VCaP (cell line): ENCODE measurements around the gene PARD3B.

Experiments used
- H3K27ac ChIP-seq: fragments of 450-650 bp; 2 replicates; pipeline ENCODE4 v1.5.1; 2017
- TF ChIP-seq, protein P1 (sequence below): fragments of 450-650 bp; conservative IDR thresholded peaks from 2 replicates; pipeline ENCODE4 v1.5.1; 2017; ENCODE audit warnings: mild to moderate bottlenecking, moderate library complexity

Gene PARD3B

DNA sequence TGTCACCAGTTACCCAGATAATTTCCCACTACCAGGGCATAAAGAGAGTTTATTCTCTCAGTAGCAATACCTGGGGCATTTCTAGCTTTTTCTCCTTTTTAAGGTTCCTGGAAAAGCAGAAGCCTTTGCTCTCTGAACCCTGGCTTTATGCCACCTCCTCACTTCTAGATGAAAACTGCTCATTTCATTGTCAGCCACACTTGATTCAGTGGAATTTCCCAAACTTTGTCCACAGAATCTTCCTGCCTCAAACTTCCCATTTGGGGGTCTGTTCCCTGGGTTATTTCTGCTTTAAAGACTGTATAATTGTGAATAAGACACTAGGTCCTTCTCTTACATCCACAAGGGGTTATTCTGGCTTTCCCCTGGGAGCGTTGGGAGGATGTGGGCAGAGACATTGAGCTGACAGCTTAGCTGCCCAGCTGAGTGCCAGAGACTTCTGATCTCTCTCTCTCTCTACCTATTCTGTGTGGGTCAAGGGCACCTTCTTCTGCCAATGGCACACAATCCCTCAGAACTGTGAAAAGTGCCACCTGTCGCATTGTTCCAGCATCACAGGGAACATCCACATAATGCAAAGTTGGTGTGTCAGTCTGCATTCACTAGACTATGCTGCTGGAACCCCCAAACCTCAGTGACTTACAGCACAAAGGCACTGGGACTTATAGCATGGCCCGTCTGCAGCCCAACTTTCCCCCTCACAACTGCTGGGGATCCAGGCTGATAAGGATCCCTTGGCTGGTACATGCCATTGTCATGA is 1117.1 kb downstream of the PARD3B start:
- no peak overlapping the region for H3K27ac ChIP-seq
- TF ChIP-seq, protein P1, sequence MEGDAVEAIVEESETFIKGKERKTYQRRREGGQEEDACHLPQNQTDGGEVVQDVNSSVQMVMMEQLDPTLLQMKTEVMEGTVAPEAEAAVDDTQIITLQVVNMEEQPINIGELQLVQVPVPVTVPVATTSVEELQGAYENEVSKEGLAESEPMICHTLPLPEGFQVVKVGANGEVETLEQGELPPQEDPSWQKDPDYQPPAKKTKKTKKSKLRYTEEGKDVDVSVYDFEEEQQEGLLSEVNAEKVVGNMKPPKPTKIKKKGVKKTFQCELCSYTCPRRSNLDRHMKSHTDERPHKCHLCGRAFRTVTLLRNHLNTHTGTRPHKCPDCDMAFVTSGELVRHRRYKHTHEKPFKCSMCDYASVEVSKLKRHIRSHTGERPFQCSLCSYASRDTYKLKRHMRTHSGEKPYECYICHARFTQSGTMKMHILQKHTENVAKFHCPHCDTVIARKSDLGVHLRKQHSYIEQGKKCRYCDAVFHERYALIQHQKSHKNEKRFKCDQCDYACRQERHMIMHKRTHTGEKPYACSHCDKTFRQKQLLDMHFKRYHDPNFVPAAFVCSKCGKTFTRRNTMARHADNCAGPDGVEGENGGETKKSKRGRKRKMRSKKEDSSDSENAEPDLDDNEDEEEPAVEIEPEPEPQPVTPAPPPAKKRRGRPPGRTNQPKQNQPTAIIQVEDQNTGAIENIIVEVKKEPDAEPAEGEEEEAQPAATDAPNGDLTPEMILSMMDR, result no peak

DNA sequence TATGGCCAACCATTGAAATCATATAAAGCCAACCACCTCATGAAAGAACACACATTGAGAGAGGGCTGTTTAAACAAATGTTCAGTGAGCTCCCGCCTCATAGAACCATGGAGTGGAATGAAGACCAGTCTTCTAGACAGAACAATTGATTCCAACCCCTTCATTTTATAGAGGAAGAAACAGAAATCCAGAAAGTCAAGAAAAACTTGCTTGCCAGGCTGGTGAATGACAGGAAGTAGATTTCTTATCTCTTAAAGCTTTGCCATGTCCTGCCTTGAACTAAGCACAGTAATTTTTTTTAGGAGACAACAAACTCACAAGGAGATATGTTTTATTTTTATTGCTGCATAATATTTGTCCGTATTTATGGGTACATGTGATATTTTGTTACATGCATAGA is 1120.5 kb downstream of the PARD3B start:
- H3K27ac ChIP-seq, result peak overlapping the region; percentile 81
- TF ChIP-seq, protein P1, result no peak
